KMS-11 (cell line): ENCODE measurements around the gene KLHL25.

Experiments
- H2AFZ ChIP-seq: fragments of 200-600 bp; sonication (generic); 2 replicates; pipeline ENCODE4 v1.6.1; 2016; ENCODE audit warnings: antibody characterized with exemption, mixed run types, low read depth
- H3K27ac ChIP-seq: fragments of 200-600 bp; sonication (generic); 2 replicates; pipeline ENCODE4 v1.6.1; 2016; ENCODE audit warnings: mild to moderate bottlenecking, mixed run types
- H3K27me3 ChIP-seq: fragments of 200-600 bp; sonication (generic); 2 replicates; pipeline ENCODE4 v1.6.1; 2017; ENCODE audit warnings: mild to moderate bottlenecking, low read depth, mixed run types, moderate library complexity; ENCODE audit not compliant: insufficient read depth
- H3K36me3 ChIP-seq: fragments of 200-600 bp; sonication (generic); 2 replicates; pipeline ENCODE4 v1.6.1; 2017; ENCODE audit warnings: mild to moderate bottlenecking, mixed run types; ENCODE audit not compliant: insufficient read depth
- H3K4me1 ChIP-seq: fragments of 200-600 bp; sonication (generic); 2 replicates; pipeline ENCODE4 v1.6.1; 2016; ENCODE audit warnings: mild to moderate bottlenecking, low read depth, mixed run types; ENCODE audit not compliant: poor library complexity, severe bottlenecking
- H3K4me2 ChIP-seq: fragments of 200-600 bp; sonication (generic); 2 replicates; pipeline ENCODE4 v1.7.0; 2016; ENCODE audit warnings: mild to moderate bottlenecking, mixed run types
- H3K4me3 ChIP-seq: fragments of 200-600 bp; sonication (generic); IDR thresholded peaks from 2 replicates; pipeline ENCODE4 v1.6.1; 2017; ENCODE audit warnings: low read depth, low read length, mixed read lengths; ENCODE audit not compliant: insufficient read depth
- H3K79me2 ChIP-seq: fragments of 200-600 bp; sonication (generic); 2 replicates; pipeline ENCODE4 v1.6.1; 2016; ENCODE audit warnings: low read depth, mixed run types; ENCODE audit not compliant: insufficient read depth
- H3K9ac ChIP-seq: fragments of 200-600 bp; sonication (generic); 2 replicates; pipeline ENCODE4 v1.6.1; 2016; ENCODE audit warnings: mild to moderate bottlenecking, mixed run types
- H4K20me1 ChIP-seq: fragments of 200-600 bp; sonication (generic); 2 replicates; pipeline ENCODE4 v1.6.1; 2016; ENCODE audit warnings: mild to moderate bottlenecking, mixed run types; ENCODE audit not compliant: insufficient read depth
- TF ChIP-seq, protein P1 (sequence below): fragments of 200-600 bp; sonication (generic); conservative IDR thresholded peaks from 2 replicates; pipeline ENCODE4 v1.6.1; 2017; ENCODE audit warnings: low read depth, mild to moderate bottlenecking, antibody characterized with exemption, low read length, moderate library complexity, mixed read lengths

KLHL25 gene

DNA sequence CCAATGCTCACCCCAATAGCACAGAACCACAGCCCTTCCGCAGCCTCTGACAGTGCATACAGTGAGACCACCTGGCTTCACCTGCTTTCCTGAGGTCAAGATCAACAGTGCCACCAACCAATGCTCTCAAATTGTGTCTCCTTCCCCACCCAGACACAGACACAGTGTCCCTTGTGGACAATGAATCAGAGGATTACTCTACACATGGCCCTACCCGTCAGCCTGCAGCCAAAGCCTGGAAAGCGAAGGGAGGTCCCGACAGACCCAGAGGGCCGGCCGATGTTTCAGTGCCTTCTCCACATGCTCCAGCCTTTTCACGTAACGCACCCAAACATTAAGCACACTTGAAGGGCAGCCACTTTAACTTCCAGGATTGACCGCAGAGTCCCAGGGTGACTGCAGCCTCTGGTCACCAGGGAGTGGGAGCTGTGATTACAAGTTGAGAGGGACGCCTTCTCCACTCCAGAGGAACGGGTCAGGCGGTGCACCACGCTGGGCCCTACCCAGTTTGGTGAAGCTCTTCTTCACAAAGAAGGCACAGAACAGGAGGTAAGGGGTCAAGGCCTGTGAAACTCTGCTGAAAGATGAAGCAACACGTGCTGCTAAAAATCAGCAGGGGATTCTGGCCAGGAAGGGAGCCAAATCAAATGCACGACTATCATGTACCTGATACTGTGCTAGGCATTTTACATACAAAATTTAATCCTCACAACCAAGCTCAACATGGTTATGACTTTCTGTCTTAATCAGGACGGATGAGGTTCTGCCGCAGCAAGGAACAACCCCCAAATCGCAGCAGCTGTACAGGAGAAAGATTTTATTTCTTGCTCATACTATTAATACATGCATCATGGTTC, 17.2 kb downstream of the KLHL25 start:
- Histone ChIP-seq H3K79me2 (no peaks in the 10 kb centered on the region), H3K27ac (no peak overlapping the region), H3K4me1 (no peaks in the 10 kb centered on the region), H3K27me3 (no peaks in the 10 kb centered on the region), H3K9ac (no peak overlapping the region), H3K36me3 (no peaks in the 10 kb centered on the region), H4K20me1 (no peaks in the 10 kb centered on the region), H3K4me2 (no peak overlapping the region), H2AFZ (no peak overlapping the region), H3K4me3 (no peak overlapping the region)
- TF ChIP-seq, protein P1, sequence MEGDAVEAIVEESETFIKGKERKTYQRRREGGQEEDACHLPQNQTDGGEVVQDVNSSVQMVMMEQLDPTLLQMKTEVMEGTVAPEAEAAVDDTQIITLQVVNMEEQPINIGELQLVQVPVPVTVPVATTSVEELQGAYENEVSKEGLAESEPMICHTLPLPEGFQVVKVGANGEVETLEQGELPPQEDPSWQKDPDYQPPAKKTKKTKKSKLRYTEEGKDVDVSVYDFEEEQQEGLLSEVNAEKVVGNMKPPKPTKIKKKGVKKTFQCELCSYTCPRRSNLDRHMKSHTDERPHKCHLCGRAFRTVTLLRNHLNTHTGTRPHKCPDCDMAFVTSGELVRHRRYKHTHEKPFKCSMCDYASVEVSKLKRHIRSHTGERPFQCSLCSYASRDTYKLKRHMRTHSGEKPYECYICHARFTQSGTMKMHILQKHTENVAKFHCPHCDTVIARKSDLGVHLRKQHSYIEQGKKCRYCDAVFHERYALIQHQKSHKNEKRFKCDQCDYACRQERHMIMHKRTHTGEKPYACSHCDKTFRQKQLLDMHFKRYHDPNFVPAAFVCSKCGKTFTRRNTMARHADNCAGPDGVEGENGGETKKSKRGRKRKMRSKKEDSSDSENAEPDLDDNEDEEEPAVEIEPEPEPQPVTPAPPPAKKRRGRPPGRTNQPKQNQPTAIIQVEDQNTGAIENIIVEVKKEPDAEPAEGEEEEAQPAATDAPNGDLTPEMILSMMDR = no peak

DNA sequence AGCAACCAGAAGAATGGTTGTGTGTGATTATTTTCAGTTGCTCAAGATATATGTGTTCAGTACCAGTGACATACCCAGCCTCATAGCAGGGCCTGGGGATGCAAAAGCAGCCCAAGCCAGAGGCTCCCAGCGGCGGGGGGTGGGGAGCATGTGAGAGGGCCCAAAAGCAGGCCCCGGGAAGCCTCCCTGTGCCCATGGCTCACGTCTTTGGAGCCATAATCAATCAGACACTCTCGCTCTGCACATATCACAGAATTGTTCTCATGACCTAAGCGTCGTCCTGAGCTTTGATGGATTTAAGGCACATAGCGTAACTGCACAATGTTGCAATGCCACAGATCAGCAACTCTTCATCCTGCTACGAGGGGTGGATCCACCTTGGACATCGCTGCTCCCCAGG, 20.8 kb downstream of the KLHL25 start:
- no peak overlapping the region for H2AFZ ChIP-seq
- H3K27me3 ChIP-seq = no peaks in the 10 kb centered on the region
- H3K27ac ChIP-seq = no peak overlapping the region
- H4K20me1 ChIP-seq = no peaks in the 10 kb centered on the region
- no peaks in the 10 kb centered on the region for H3K79me2 ChIP-seq
- no peak overlapping the region for H3K9ac ChIP-seq
- TF ChIP-seq, protein P1 = no peak
- H3K4me1 ChIP-seq = no peaks in the 10 kb centered on the region
- H3K36me3 ChIP-seq = no peaks in the 10 kb centered on the region
- no peak overlapping the region for H3K4me3 ChIP-seq
- no peak overlapping the region for H3K4me2 ChIP-seq

DNA sequence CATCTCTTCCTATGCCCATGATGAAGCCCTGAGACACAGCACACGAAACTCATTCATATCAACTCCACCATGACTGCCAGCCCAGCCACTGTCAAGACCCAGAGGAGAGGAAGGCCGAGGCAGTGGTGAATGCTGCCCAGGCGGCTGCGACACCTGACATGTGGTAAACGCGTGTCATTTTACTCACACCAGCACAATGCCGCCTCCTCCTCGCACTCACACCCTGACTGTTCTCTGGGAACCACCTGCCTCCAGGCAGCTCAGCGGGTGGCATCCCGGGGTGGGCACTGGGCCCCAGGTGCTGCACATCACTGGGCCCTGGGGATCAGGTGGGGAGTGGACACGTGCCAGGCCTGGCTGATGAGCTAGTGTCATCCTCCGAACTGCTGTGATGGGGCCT, 21.5 kb downstream of the KLHL25 start:
- no peaks in the 10 kb centered on the region for H3K4me1 ChIP-seq
- H3K4me2 ChIP-seq = no peak overlapping the region
- no peak overlapping the region for H3K4me3 ChIP-seq
- TF ChIP-seq, protein P1 = no peak
- H4K20me1 ChIP-seq = no peaks in the 10 kb centered on the region
- H2AFZ ChIP-seq = no peak overlapping the region
- no peaks in the 10 kb centered on the region for H3K27me3 ChIP-seq
- no peak overlapping the region for H3K9ac ChIP-seq
- no peaks in the 10 kb centered on the region for H3K79me2 ChIP-seq
- no peaks in the 10 kb centered on the region for H3K36me3 ChIP-seq
- no peak overlapping the region for H3K27ac ChIP-seq

DNA sequence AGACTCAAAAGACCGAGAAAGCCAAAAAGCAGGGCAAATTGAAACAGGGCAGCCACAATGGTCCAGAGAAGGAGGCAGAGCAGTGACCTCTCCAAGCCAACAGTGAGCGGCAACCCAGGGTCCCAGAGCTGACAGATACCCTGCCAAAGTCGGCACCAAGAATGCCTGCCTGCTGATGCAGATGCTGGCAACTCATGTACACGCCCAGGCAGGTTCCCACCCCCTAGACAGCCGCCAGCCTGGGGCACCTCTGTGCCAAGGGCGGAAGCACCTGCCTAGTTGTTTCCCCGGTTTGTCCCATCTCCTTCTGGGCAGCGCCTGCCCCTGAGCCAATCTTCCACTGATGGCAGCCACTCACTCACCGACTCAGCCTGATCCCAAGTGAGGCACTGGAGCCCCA, 22.1 kb downstream of the KLHL25 start:
- no peak overlapping the region for H3K27ac ChIP-seq
- H3K79me2 ChIP-seq = no peaks in the 10 kb centered on the region
- no peak overlapping the region for H2AFZ ChIP-seq
- TF ChIP-seq, protein P1 = no peak
- H3K36me3 ChIP-seq = no peaks in the 10 kb centered on the region
- H3K4me1 ChIP-seq = no peaks in the 10 kb centered on the region
- no peak overlapping the region for H3K4me3 ChIP-seq
- no peaks in the 10 kb centered on the region for H4K20me1 ChIP-seq
- no peak overlapping the region for H3K4me2 ChIP-seq
- H3K9ac ChIP-seq = no peak overlapping the region
- H3K27me3 ChIP-seq = no peaks in the 10 kb centered on the region
